MM.1S (cell line): ENCODE data around the gene STK32C.

Experiments
- CTCF ChIP-seq: fragments of 300-600 bp; sonication (generic); IDR thresholded peaks from 2 replicates; pipeline ENCODE4 v1.5.1; 2016; ENCODE audit warnings: antibody characterized with exemption, low read length, mixed read lengths
- EZH2 ChIP-seq: fragments of 300-600 bp; sonication (generic); optimal IDR thresholded peaks from 2 replicates; pipeline ENCODE3; 2017; ENCODE audit warnings: low read depth, mild to moderate bottlenecking, antibody characterized with exemption, low read length, mixed read lengths

GRCh38 chr10:132350946-132351345 lies 43.2 kb upstream of the STK32C start:
- TF ChIP-seq CTCF = no peak
- TF ChIP-seq EZH2 = no peak
